GM23338 (cell line): Measurements from ENCODE around the gene SERINC5. TPM values are rescaled to one million over a fixed set of nuclear protein-coding genes. Genes with fewer than 3 reads are reported as not detected.

Source experiments
- ATAC-seq: fragments of 200-7000 bp; cut with Tn5 transposase; 3 replicates; pipeline ENCODE4 v1.9.1; 2020
- DNase-seq: peaks from one replicate; pipeline ENCODE4 v3.0.0-alpha.2; 2015; ENCODE audit warnings: low spot score
- H2AFZ ChIP-seq: fragments of 200-600 bp; sonication (generic); 2 replicates; pipeline ENCODE4 v1.8.0; 2016; ENCODE audit warnings: antibody characterized with exemption, mild to moderate bottlenecking, moderate library complexity
- H3F3A ChIP-seq: fragments of 200-600 bp; sonication (generic); replicated peaks from 2 replicates; pipeline ENCODE4 v1.8.0; 2017; ENCODE audit warnings: antibody characterized with exemption, mixed run types, low read depth
- H3K27ac ChIP-seq: fragments of 200-600 bp; sonication (generic); 2 replicates; pipeline ENCODE4 v1.6.1; 2016; ENCODE audit warnings: low read depth
- H3K27me3 ChIP-seq: fragments of 200-600 bp; sonication (generic); 2 replicates; pipeline ENCODE4 v1.8.0; 2016; ENCODE audit warnings: mild to moderate bottlenecking, mixed run types, moderate library complexity; ENCODE audit not compliant: insufficient read depth
- H3K36me3 ChIP-seq: fragments of 200-600 bp; sonication (generic); 2 replicates; pipeline ENCODE4 v1.8.0; 2016; ENCODE audit warnings: mild to moderate bottlenecking; ENCODE audit not compliant: insufficient read depth
- H3K4me1 ChIP-seq: fragments of 200-600 bp; sonication (generic); 2 replicates; pipeline ENCODE4 v1.8.0; 2016; ENCODE audit warnings: mild to moderate bottlenecking, moderate library complexity; ENCODE audit not compliant: insufficient read depth
- H3K4me2 ChIP-seq: fragments of 200-600 bp; sonication (generic); 2 replicates; pipeline ENCODE4 v1.7.1; 2017; ENCODE audit warnings: mixed run types
- H3K4me3 ChIP-seq: fragments of 200-600 bp; sonication (generic); 2 replicates; pipeline ENCODE4 v1.6.1; 2016; ENCODE audit warnings: mixed run types
- H3K79me2 ChIP-seq: fragments of 200-600 bp; sonication (generic); replicated peaks from 2 replicates; pipeline ENCODE4 v1.8.0; 2017; ENCODE audit warnings: mild to moderate bottlenecking; ENCODE audit not compliant: insufficient read depth
- H3K9me2 ChIP-seq: fragments of 200-600 bp; sonication (generic); 2 replicates; pipeline ENCODE4 v1.8.0; 2017; ENCODE audit not compliant: insufficient read depth
- H4K20me1 ChIP-seq: fragments of 200-600 bp; sonication (generic); replicated peaks from 2 replicates; pipeline ENCODE4 v1.8.0; 2017; ENCODE audit warnings: mild to moderate bottlenecking; ENCODE audit not compliant: insufficient read depth
- H3K27ac Mint-ChIP-seq: 2 replicates; pipeline ENCODE4 v1.8.0; 2020; ENCODE audit warnings: inconsistent platforms, mild to moderate bottlenecking, moderate library complexity, mixed read lengths
- H3K27me3 Mint-ChIP-seq: 3 replicates; pipeline ENCODE4 v1.8.0; 2022; ENCODE audit warnings: low read depth, mild to moderate bottlenecking, moderate library complexity, mixed read lengths, inconsistent platforms; ENCODE audit not compliant: insufficient read depth, poor library complexity
- H3K36me3 Mint-ChIP-seq: 3 replicates; pipeline ENCODE4 v1.8.0; 2021; ENCODE audit warnings: low read depth, mild to moderate bottlenecking, inconsistent platforms, moderate library complexity, mixed read lengths
- H3K4me1 Mint-ChIP-seq: 3 replicates; pipeline ENCODE4 v1.8.0; 2020; ENCODE audit warnings: mild to moderate bottlenecking, inconsistent platforms, mixed read lengths
- H3K4me3 Mint-ChIP-seq: 3 replicates; pipeline ENCODE4 v1.8.0; 2021; ENCODE audit warnings: moderate library complexity, mild to moderate bottlenecking, inconsistent platforms, mixed read lengths
- H3K9me3 Mint-ChIP-seq: 3 replicates; pipeline ENCODE4 v1.8.0; 2020; ENCODE audit warnings: moderate library complexity, mild to moderate bottlenecking, inconsistent platforms, mixed read lengths
- CREB1 ChIP-seq: fragments of 250-450 bp; sonication (Bioruptor Pico); IDR thresholded peaks from 2 replicates; pipeline ENCODE4 v1.5.0; 2020; ENCODE audit warnings: low read depth, mild to moderate bottlenecking, moderate library complexity
- EZH2 ChIP-seq: fragments of 200-600 bp; sonication (generic); IDR thresholded peaks from one replicate; pipeline ENCODE4 v1.8.0; 2017; ENCODE audit warnings: antibody characterized with exemption, mild to moderate bottlenecking, low read depth; ENCODE audit not compliant: unreplicated experiment
- EZH2phosphoT487 ChIP-seq: fragments of 200-600 bp; sonication (generic); IDR thresholded peaks from one replicate; pipeline ENCODE4 v1.8.1; 2018; ENCODE audit warnings: antibody characterized with exemption; ENCODE audit not compliant: unreplicated experiment
- JUNB ChIP-seq: IDR thresholded peaks from one replicate; pipeline ENCODE4 v1.6.1; 2016; ENCODE audit warnings: antibody characterized with exemption; ENCODE audit not compliant: unreplicated experiment
- NANOG ChIP-seq: IDR thresholded peaks from 2 replicates; pipeline ENCODE4 v1.6.1; 2016; ENCODE audit warnings: antibody characterized with exemption, borderline replicate concordance
- POLR2AphosphoS5 ChIP-seq: IDR thresholded peaks from 2 replicates; pipeline ENCODE4 v1.6.1; 2016; ENCODE audit warnings: antibody characterized with exemption, low read depth
- STAT1 ChIP-seq: IDR thresholded peaks from one replicate; pipeline ENCODE4 v1.6.1; 2016; ENCODE audit warnings: antibody characterized with exemption; ENCODE audit not compliant: unreplicated experiment
- ZNF114 ChIP-seq: fragments of 250-450 bp; sonication (Bioruptor Pico); IDR thresholded peaks from 2 replicates; pipeline ENCODE4 v1.5.0; 2020; ENCODE audit warnings: mild to moderate bottlenecking, moderate library complexity
- ZNF331 ChIP-seq: fragments of 250-450 bp; sonication (Bioruptor Pico); IDR thresholded peaks from 2 replicates; pipeline ENCODE4 v1.5.0; 2020; ENCODE audit warnings: low read depth, mild to moderate bottlenecking, moderate library complexity
- polyA plus RNA-seq: library from polyadenylated mRNA; unstranded; fragments of >200 nt; fragmentation: Nextera tagmentation; extraction: Ambion mirVana; gene quantifications from 2 replicates; pipeline ENCODE4 v1.2.1, GENCODE V29; 2016
- total RNA-seq: library from RNA; depleted of rRNA; stranded (reverse); fragments of >200 nt; shearing (Covaris generic); gene quantifications from 2 replicates; pipeline ENCODE4 v1.2.3, GENCODE V29; 2014
- TF ChIP-seq, protein P1 (sequence below), 2 experiments: fragments of 200-600 bp in 1 of 2; sonication (generic) in 1 of 2; conservative IDR thresholded peaks; 2 replicates each; pipeline versions ENCODE4 v1.5.1 to v1.6.1; 2016 to 2017; ENCODE audit warnings: antibody characterized with exemption in 2 of 2, low read depth in 2 of 2, mild to moderate bottlenecking in 2 of 2, moderate library complexity in 1 of 2
- TF ChIP-seq, protein P2 (sequence below): IDR thresholded peaks from 2 replicates; pipeline ENCODE4 v1.6.1; 2016; ENCODE audit warnings: antibody characterized with exemption
- TF ChIP-seq, protein P3 (sequence below): IDR thresholded peaks from one replicate; pipeline ENCODE4 v1.6.1; 2018; ENCODE audit warnings: antibody characterized with exemption; ENCODE audit not compliant: unreplicated experiment
- TF ChIP-seq, protein P4 (sequence below): fragments of 250-450 bp; sonication (Bioruptor Pico); IDR thresholded peaks from 2 replicates; pipeline ENCODE4 v1.5.0; 2020; ENCODE audit warnings: mild to moderate bottlenecking, moderate library complexity

The SERINC5 gene
- total and polyA plus RNA-seq, 2 experiments from 2014 or later = 34.0 to 107 TPM

DNA sequence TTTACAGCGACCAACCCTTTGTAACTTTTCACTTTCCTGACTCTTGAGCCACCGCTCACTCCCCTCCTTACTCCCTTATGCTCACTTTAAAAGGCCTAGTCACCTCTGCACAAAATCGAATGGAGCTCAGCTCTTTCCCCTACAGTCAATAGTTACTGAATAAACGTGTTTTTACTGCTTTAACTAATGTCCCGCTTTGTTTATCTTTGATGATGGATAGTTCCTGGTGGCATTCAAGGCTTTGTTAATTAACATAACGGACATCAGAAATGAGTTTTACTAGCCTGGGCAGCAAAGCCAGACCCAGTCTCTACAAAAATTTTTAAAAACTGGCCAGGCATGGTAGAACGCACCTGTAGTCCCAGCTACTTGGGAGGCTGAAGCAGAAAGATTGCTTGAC is 5.0 kb downstream of the SERINC5 start:
- Mint-ChIP-seq H3K9me3 (no peaks in the 10 kb centered on the region), H3K27ac (no peak overlapping the region), H3K4me1 (peaks cover 77% of the 10 kb centered on the region), H3K4me3 (no peak overlapping the region), H3K27me3 (peaks cover 7% of the 10 kb centered on the region), H3K36me3 (peaks cover 17% of the 10 kb centered on the region)
- H3K9me2 ChIP-seq = no peaks in the 10 kb centered on the region
- peak overlapping the region; percentile 45; the same call in 1 of the 2 replicates for H3K4me2 ChIP-seq
- H3K27me3 ChIP-seq = peaks cover 5% of the 10 kb centered on the region; the same call in 1 of the 2 replicates
- peaks cover 97% of the 10 kb centered on the region for H3K79me2 ChIP-seq
- peaks cover 56% of the 10 kb centered on the region for H4K20me1 ChIP-seq
- H2AFZ ChIP-seq = no peak overlapping the region
- H3K4me1 ChIP-seq = peaks cover 77% of the 10 kb centered on the region
- H3K36me3 ChIP-seq = no peaks in the 10 kb centered on the region
- no peak overlapping the region for H3K27ac ChIP-seq
- peak overlapping the region; percentile 10; the same call in 1 of the 2 replicates for H3K4me3 ChIP-seq
- no peak for ATAC-seq
- no peak for DNase-seq
- TF ChIP-seq, protein P1, sequence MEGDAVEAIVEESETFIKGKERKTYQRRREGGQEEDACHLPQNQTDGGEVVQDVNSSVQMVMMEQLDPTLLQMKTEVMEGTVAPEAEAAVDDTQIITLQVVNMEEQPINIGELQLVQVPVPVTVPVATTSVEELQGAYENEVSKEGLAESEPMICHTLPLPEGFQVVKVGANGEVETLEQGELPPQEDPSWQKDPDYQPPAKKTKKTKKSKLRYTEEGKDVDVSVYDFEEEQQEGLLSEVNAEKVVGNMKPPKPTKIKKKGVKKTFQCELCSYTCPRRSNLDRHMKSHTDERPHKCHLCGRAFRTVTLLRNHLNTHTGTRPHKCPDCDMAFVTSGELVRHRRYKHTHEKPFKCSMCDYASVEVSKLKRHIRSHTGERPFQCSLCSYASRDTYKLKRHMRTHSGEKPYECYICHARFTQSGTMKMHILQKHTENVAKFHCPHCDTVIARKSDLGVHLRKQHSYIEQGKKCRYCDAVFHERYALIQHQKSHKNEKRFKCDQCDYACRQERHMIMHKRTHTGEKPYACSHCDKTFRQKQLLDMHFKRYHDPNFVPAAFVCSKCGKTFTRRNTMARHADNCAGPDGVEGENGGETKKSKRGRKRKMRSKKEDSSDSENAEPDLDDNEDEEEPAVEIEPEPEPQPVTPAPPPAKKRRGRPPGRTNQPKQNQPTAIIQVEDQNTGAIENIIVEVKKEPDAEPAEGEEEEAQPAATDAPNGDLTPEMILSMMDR (conservative IDR thresholded peaks at IDR 0.05; ENCODE audit: low read depth in 2 of 2) = no peak
- no peak for TF ChIP-seq ZNF114 (CRISPR knock-in tag)
- no peak for TF ChIP-seq CREB1 (CRISPR knock-in tag)
- TF ChIP-seq POLR2AphosphoS5 = no peak
- no peak for TF ChIP-seq ZNF331 (CRISPR knock-in tag)
- TF ChIP-seq NANOG = no peak
- TF ChIP-seq, protein P2, sequence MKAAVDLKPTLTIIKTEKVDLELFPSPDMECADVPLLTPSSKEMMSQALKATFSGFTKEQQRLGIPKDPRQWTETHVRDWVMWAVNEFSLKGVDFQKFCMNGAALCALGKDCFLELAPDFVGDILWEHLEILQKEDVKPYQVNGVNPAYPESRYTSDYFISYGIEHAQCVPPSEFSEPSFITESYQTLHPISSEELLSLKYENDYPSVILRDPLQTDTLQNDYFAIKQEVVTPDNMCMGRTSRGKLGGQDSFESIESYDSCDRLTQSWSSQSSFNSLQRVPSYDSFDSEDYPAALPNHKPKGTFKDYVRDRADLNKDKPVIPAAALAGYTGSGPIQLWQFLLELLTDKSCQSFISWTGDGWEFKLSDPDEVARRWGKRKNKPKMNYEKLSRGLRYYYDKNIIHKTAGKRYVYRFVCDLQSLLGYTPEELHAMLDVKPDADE = no peak
- no peak for TF ChIP-seq JUNB
- no peak for TF ChIP-seq EZH2phosphoT487
- TF ChIP-seq, protein P3, sequence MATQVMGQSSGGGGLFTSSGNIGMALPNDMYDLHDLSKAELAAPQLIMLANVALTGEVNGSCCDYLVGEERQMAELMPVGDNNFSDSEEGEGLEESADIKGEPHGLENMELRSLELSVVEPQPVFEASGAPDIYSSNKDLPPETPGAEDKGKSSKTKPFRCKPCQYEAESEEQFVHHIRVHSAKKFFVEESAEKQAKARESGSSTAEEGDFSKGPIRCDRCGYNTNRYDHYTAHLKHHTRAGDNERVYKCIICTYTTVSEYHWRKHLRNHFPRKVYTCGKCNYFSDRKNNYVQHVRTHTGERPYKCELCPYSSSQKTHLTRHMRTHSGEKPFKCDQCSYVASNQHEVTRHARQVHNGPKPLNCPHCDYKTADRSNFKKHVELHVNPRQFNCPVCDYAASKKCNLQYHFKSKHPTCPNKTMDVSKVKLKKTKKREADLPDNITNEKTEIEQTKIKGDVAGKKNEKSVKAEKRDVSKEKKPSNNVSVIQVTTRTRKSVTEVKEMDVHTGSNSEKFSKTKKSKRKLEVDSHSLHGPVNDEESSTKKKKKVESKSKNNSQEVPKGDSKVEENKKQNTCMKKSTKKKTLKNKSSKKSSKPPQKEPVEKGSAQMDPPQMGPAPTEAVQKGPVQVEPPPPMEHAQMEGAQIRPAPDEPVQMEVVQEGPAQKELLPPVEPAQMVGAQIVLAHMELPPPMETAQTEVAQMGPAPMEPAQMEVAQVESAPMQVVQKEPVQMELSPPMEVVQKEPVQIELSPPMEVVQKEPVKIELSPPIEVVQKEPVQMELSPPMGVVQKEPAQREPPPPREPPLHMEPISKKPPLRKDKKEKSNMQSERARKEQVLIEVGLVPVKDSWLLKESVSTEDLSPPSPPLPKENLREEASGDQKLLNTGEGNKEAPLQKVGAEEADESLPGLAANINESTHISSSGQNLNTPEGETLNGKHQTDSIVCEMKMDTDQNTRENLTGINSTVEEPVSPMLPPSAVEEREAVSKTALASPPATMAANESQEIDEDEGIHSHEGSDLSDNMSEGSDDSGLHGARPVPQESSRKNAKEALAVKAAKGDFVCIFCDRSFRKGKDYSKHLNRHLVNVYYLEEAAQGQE = no peak
- TF ChIP-seq EZH2 = no peak
- no peak for TF ChIP-seq STAT1
- TF ChIP-seq, protein P4, sequence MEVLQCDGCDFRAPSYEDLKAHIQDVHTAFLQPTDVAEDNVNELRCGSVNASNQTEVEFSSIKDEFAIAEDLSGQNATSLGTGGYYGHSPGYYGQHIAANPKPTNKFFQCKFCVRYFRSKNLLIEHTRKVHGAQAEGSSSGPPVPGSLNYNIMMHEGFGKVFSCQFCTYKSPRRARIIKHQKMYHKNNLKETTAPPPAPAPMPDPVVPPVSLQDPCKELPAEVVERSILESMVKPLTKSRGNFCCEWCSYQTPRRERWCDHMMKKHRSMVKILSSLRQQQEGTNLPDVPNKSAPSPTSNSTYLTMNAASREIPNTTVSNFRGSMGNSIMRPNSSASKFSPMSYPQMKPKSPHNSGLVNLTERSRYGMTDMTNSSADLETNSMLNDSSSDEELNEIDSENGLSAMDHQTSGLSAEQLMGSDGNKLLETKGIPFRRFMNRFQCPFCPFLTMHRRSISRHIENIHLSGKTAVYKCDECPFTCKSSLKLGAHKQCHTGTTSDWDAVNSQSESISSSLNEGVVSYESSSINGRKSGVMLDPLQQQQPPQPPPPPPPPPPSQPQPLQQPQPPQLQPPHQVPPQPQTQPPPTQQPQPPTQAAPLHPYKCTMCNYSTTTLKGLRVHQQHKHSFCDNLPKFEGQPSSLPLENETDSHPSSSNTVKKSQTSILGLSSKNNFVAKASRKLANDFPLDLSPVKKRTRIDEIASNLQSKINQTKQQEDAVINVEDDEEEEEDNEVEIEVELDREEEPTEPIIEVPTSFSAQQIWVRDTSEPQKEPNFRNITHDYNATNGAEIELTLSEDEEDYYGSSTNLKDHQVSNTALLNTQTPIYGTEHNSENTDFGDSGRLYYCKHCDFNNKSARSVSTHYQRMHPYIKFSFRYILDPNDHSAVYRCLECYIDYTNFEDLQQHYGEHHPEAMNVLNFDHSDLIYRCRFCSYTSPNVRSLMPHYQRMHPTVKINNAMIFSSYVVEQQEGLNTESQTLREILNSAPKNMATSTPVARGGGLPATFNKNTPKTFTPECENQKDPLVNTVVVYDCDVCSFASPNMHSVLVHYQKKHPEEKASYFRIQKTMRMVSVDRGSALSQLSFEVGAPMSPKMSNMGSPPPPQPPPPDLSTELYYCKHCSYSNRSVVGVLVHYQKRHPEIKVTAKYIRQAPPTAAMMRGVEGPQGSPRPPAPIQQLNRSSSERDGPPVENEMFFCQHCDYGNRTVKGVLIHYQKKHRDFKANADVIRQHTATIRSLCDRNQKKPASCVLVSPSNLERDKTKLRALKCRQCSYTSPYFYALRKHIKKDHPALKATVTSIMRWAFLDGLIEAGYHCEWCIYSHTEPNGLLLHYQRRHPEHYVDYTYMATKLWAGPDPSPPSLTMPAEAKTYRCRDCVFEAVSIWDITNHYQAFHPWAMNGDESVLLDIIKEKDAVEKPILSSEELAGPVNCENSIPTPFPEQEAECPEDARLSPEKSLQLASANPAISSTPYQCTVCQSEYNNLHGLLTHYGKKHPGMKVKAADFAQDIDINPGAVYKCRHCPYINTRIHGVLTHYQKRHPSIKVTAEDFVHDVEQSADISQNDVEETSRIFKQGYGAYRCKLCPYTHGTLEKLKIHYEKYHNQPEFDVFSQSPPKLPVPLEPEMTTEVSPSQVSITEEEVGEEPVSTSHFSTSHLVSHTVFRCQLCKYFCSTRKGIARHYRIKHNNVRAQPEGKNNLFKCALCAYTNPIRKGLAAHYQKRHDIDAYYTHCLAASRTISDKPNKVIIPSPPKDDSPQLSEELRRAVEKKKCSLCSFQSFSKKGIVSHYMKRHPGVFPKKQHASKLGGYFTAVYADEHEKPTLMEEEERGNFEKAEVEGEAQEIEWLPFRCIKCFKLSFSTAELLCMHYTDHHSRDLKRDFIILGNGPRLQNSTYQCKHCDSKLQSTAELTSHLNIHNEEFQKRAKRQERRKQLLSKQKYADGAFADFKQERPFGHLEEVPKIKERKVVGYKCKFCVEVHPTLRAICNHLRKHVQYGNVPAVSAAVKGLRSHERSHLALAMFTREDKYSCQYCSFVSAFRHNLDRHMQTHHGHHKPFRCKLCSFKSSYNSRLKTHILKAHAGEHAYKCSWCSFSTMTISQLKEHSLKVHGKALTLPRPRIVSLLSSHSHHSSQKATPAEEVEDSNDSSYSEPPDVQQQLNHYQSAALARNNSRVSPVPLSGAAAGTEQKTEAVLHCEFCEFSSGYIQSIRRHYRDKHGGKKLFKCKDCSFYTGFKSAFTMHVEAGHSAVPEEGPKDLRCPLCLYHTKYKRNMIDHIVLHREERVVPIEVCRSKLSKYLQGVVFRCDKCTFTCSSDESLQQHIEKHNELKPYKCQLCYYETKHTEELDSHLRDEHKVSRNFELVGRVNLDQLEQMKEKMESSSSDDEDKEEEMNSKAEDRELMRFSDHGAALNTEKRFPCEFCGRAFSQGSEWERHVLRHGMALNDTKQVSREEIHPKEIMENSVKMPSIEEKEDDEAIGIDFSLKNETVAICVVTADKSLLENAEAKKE (CRISPR knock-in tag) = no peak
- H3F3A ChIP-seq = peaks cover 12% of the 10 kb centered on the region
